GM19468 (cell line): ENCODE measurements around the gene FARP1.

ENCODE experiments used
- ATAC-seq: cut with Tn5 transposase; IDR thresholded peaks from one replicate; pipeline ENCODE4 v1.9.1; 2021; ENCODE audit warnings: mild to moderate bottlenecking, moderate library complexity, moderate number of reproducible peaks; ENCODE audit not compliant: unreplicated experiment; ENCODE audit errors: extremely low read depth

The FARP1 gene

GRCh38 chr13:98504029-98504351 is 361.1 kb downstream of the FARP1 start:
- ATAC-seq = no peak

- ATAC-seq = peak; percentile 30
Observed at GRCh38 chr13:98504371-98504963, 361.6 kb downstream of the FARP1 start.
